Smooth muscle cell (in vitro differentiated cells): ENCODE results near the gene BHLHE40. TPM values are rescaled to one million over a fixed set of nuclear protein-coding genes. Genes with fewer than 3 reads are reported as not detected.

Source experiments
- DNase-seq: peaks from one replicate; lab custom pipeline; 2025; ENCODE audit not compliant: unreplicated experiment; lab: John Stamatoyannopoulos, UW
- H2AFZ ChIP-seq: fragments of 200-600 bp; sonication (generic); 2 replicates; pipeline ENCODE4 v1.6.0; 2016; ENCODE audit warnings: antibody characterized with exemption, low read depth, mild to moderate bottlenecking
- H3F3A ChIP-seq: fragments of 200-600 bp; sonication (generic); 2 replicates; pipeline ENCODE4 v1.6.0; 2017; ENCODE audit warnings: antibody characterized with exemption, low read depth
- H3K27ac ChIP-seq: fragments of 200-600 bp; sonication (generic); 2 replicates; pipeline ENCODE4 v1.5.1; 2016; ENCODE audit warnings: low read depth, mild to moderate bottlenecking
- H3K27me3 ChIP-seq: fragments of 200-600 bp; sonication (generic); 2 replicates; pipeline ENCODE4 v1.6.1; 2016; ENCODE audit warnings: low read depth, mild to moderate bottlenecking
- H3K36me3 ChIP-seq: fragments of 200-600 bp; sonication (generic); 2 replicates; pipeline ENCODE4 v1.5.1; 2016; ENCODE audit warnings: low read depth
- H3K4me1 ChIP-seq: fragments of 200-600 bp; sonication (generic); 2 replicates; pipeline ENCODE4 v1.5.1; 2016; ENCODE audit warnings: low read depth
- H3K4me2 ChIP-seq: fragments of 200-600 bp; sonication (generic); 2 replicates; pipeline ENCODE4 v1.6.0; 2016; ENCODE audit warnings: mild to moderate bottlenecking
- H3K4me3 ChIP-seq: fragments of 200-600 bp; sonication (generic); 2 replicates; pipeline ENCODE4 v1.5.1; 2016; ENCODE audit warnings: mild to moderate bottlenecking
- H3K79me2 ChIP-seq: fragments of 200-600 bp; sonication (generic); 2 replicates; pipeline ENCODE4 v1.6.0; 2016; ENCODE audit warnings: low read depth, mild to moderate bottlenecking
- H3K9ac ChIP-seq: fragments of 200-600 bp; sonication (generic); 2 replicates; pipeline ENCODE4 v1.6.0; 2016; ENCODE audit warnings: low read depth
- H3K9me3 ChIP-seq: fragments of 200-600 bp; sonication (generic); replicated peaks from 2 replicates; pipeline ENCODE4 v1.5.1; 2016; ENCODE audit warnings: low read depth
- H4K20me1 ChIP-seq: fragments of 200-600 bp; sonication (generic); 2 replicates; pipeline ENCODE4 v1.6.0; 2016; ENCODE audit warnings: low read depth
- CTCF ChIP-seq: fragments of 200-600 bp; sonication (generic); IDR thresholded peaks from 2 replicates; pipeline ENCODE4 v1.5.1; 2017; ENCODE audit warnings: borderline replicate concordance, mild to moderate bottlenecking, antibody characterized with exemption; ENCODE audit not compliant: insufficient read depth, poor library complexity, severe bottlenecking
- WGBS: methylation state at CpG from one replicate; pipeline ENCODE4 v1.1.7; 2016; ENCODE audit warnings: low lambda C conversion rate; 5-methylcytosine and 5-hydroxymethylcytosine counted together
- polyA plus RNA-seq: library from polyadenylated mRNA; unstranded; fragments of >200 nt; fragmentation: Nextera tagmentation; extraction: Ambion mirVana; gene quantifications from 2 replicates; pipeline ENCODE4 v1.2.1, GENCODE V29; 2016
- total RNA-seq: library from RNA; depleted of rRNA; stranded (reverse); fragments of >200 nt; gene quantifications from 2 replicates; pipeline ENCODE4 v1.2.3, GENCODE V29; 2014

Gene BHLHE40
- total and polyA plus RNA-seq, 2 experiments from 2014 or later = 195 to 209 TPM

GRCh38 chr3:5004319-5005152 is 25.3 kb downstream of the BHLHE40 start:
- no peak for DNase-seq
- Histone ChIP-seq H3K4me1 (no peaks in the 10 kb centered on the region), H3K4me3 (no peak overlapping the region), H3K36me3 (no peaks in the 10 kb centered on the region), H3F3A (peaks cover 21% of the 10 kb centered on the region), H3K79me2 (no peaks in the 10 kb centered on the region), H3K27me3 (no peaks in the 10 kb centered on the region), H4K20me1 (no peaks in the 10 kb centered on the region), H3K9me3 (no peaks in the 10 kb centered on the region), H3K27ac (peak overlapping the region; percentile 52), H3K4me2 (no peak overlapping the region), H2AFZ (no peak overlapping the region), H3K9ac (no peak overlapping the region)
- no peak for TF ChIP-seq CTCF
- WGBS = 85% methylated on average over 12 of the region's 12 CpGs

GRCh38 chr3:5005367-5005766 is 26.1 kb downstream of the BHLHE40 start:
- WGBS = 64% methylated on average over 4 of the region's 4 CpGs

GRCh38 chr3:5006755-5007202 is 27.5 kb downstream of the BHLHE40 start:
- Histone ChIP-seq H2AFZ (peak overlapping the region; percentile 4), H3K79me2 (no peaks in the 10 kb centered on the region), H4K20me1 (no peaks in the 10 kb centered on the region), H3K9me3 (no peaks in the 10 kb centered on the region), H3K4me2 (no peak overlapping the region), H3K27me3 (no peaks in the 10 kb centered on the region), H3K9ac (peak overlapping the region; percentile 0), H3K4me1 (no peaks in the 10 kb centered on the region), H3K4me3 (no peak overlapping the region), H3K36me3 (no peaks in the 10 kb centered on the region), H3F3A (peaks cover 15% of the 10 kb centered on the region), H3K27ac (no peak overlapping the region)
- DNase-seq = no peak
- TF ChIP-seq CTCF = no peak
- WGBS = 54% methylated on average over 9 of the region's 9 CpGs

More at GRCh38 chr3:5005367-5005766, 26.1 kb downstream of the BHLHE40 start:
- H3K4me2 ChIP-seq = no peak overlapping the region
- no peak for TF ChIP-seq CTCF
- H3K36me3 ChIP-seq = no peaks in the 10 kb centered on the region
- H3K9me3 ChIP-seq = no peaks in the 10 kb centered on the region
- peaks cover 21% of the 10 kb centered on the region for H3F3A ChIP-seq
- H3K4me3 ChIP-seq = no peak overlapping the region
- no peak overlapping the region for H2AFZ ChIP-seq
- H3K4me1 ChIP-seq = no peaks in the 10 kb centered on the region
- no peaks in the 10 kb centered on the region for H3K79me2 ChIP-seq
- no peak overlapping the region for H3K9ac ChIP-seq
- H3K27me3 ChIP-seq = no peaks in the 10 kb centered on the region
- H3K27ac ChIP-seq = peak overlapping the region; percentile 52
- no peaks in the 10 kb centered on the region for H4K20me1 ChIP-seq
- no peak for DNase-seq

GRCh38 chr3:5007873-5008272 is 28.6 kb downstream of the BHLHE40 start:
- Histone ChIP-seq H3K4me2 (no peak overlapping the region), H3K9me3 (no peaks in the 10 kb centered on the region)

More at GRCh38 chr3:5007873-5008272, 28.6 kb downstream of the BHLHE40 start:
- H3K4me3 ChIP-seq = no peak overlapping the region
- H3K79me2 ChIP-seq = no peaks in the 10 kb centered on the region
- H3K9ac ChIP-seq = no peak overlapping the region
- TF ChIP-seq CTCF = no peak
- H3K27ac ChIP-seq = no peak overlapping the region
- DNase-seq = no peak
- no peak overlapping the region for H2AFZ ChIP-seq
- H4K20me1 ChIP-seq = no peaks in the 10 kb centered on the region
- no peaks in the 10 kb centered on the region for H3K36me3 ChIP-seq
- no peaks in the 10 kb centered on the region for H3K4me1 ChIP-seq
- H3F3A ChIP-seq = peaks cover 4% of the 10 kb centered on the region
- no peaks in the 10 kb centered on the region for H3K27me3 ChIP-seq
- WGBS = 82% methylated on average over 6 of the region's 6 CpGs
